PC-3 (cell line): ENCODE data around the gene TPRA1. TPM values are rescaled to one million over a fixed set of nuclear protein-coding genes. Genes with fewer than 3 reads are reported as not detected.
A peak's percentile ranks its signal among the peaks of the same experiment; 100 is the strongest.

Experiments
- ATAC-seq: fragments of 200-7000 bp; cut with Tn5 transposase; 2 replicates; pipeline ENCODE4 v1.9.1; 2020; ENCODE audit warnings: mild to moderate bottlenecking, moderate library complexity
- BruUV-seq: library from RNA; stranded (reverse); fragments of 400-500 nt; replicated peaks from 2 replicates; lab custom pipeline; 2021; lab: Mats Ljungman, UMichigan
- CTCF ChIA-PET: fragments of 300-600 bp; sonication (Branson Sonifier 250); formaldehyde crosslinking; loops from one replicate; lab custom pipeline; 2022; ENCODE audit warnings: antibody characterized with exemption; lab: Charles Lee
- POLR2A ChIA-PET: fragments of 300-600 bp; sonication (Branson Sonifier 250); formaldehyde crosslinking; loops from one replicate; lab custom pipeline; 2022; ENCODE audit warnings: antibody characterized with exemption; ENCODE audit not compliant: unreplicated experiment; lab: Charles Lee
- DNase-seq: peaks from one replicate; pipeline ENCODE4 v3.0.0-alpha.2; 2015
- H2AFZ ChIP-seq: fragments of 300-600 bp; sonication (generic); 2 replicates; pipeline ENCODE4 v1.6.0; 2016; ENCODE audit warnings: antibody characterized with exemption, low read length
- H3F3A ChIP-seq: fragments of 300-600 bp; sonication (generic); one replicate; pipeline ENCODE4 v1.6.0; 2017; ENCODE audit warnings: antibody characterized with exemption, low read length, control low read depth, mild to moderate bottlenecking; ENCODE audit not compliant: unreplicated experiment
- H3K27ac ChIP-seq: fragments of 300-600 bp; sonication (generic); 2 replicates; pipeline ENCODE4 v1.5.1; 2016; ENCODE audit warnings: mild to moderate bottlenecking, low read length
- H3K27me3 ChIP-seq: fragments of 300-600 bp; sonication (generic); 2 replicates; pipeline ENCODE4 v1.6.1; 2016; ENCODE audit warnings: low read length, mixed read lengths
- H3K36me3 ChIP-seq: fragments of 300-600 bp; sonication (generic); 2 replicates; pipeline ENCODE4 v1.6.1; 2016; ENCODE audit warnings: low read depth, mixed run types, low read length, mixed read lengths
- H3K4me1 ChIP-seq: fragments of 300-600 bp; sonication (generic); 2 replicates; pipeline ENCODE4 v1.5.1; 2016; ENCODE audit warnings: low read length; ENCODE audit not compliant: insufficient read depth
- H3K4me2 ChIP-seq: fragments of 300-600 bp; sonication (generic); 2 replicates; pipeline ENCODE4 v1.6.0; 2016; ENCODE audit warnings: low read length
- H3K4me3 ChIP-seq: fragments of 300-600 bp; sonication (generic); 2 replicates; pipeline ENCODE4 v1.5.1; 2016; ENCODE audit warnings: mild to moderate bottlenecking, low read length, mixed read lengths
- H3K79me2 ChIP-seq: fragments of 300-600 bp; sonication (generic); 2 replicates; pipeline ENCODE4 v1.6.1; 2017; ENCODE audit warnings: low read length, mixed read lengths
- H3K9ac ChIP-seq: fragments of 300-600 bp; sonication (generic); 2 replicates; pipeline ENCODE4 v1.6.0; 2016; ENCODE audit warnings: mild to moderate bottlenecking, low read length
- H3K9me2 ChIP-seq: fragments of 300-600 bp; sonication (generic); replicated peaks from 2 replicates; pipeline ENCODE4 v1.6.1; 2016; ENCODE audit warnings: mixed run types, low read length, mixed read lengths
- H3K9me3 ChIP-seq: fragments of 300-600 bp; sonication (generic); 2 replicates; pipeline ENCODE4 v1.6.1; 2016; ENCODE audit warnings: low read length, mixed read lengths
- H4K20me1 ChIP-seq: fragments of 300-600 bp; sonication (generic); 2 replicates; pipeline ENCODE4 v1.6.1; 2016; ENCODE audit warnings: low read length, mixed read lengths
- EZH2 ChIP-seq: fragments of 300-600 bp; sonication (generic); IDR thresholded peaks from one replicate; pipeline ENCODE4 v1.6.1; 2017; ENCODE audit warnings: antibody characterized with exemption, mild to moderate bottlenecking, low read length; ENCODE audit not compliant: unreplicated experiment
- EZH2phosphoT487 ChIP-seq: fragments of 300-600 bp; sonication (generic); IDR thresholded peaks from 2 replicates; pipeline ENCODE4 v1.6.1; 2018; ENCODE audit warnings: mild to moderate bottlenecking, antibody characterized with exemption, low read length, borderline replicate concordance
- intact Hi-C: fragments of 100-400 bp; cut with micrococcal nuclease; formaldehyde crosslinking; loops from 2 replicates; pipeline ENCODE4 v1.9.0; 2023
- total RNA-seq: library from RNA; depleted of rRNA; stranded (reverse); fragments of >200 nt; gene quantifications from 2 replicates; pipeline ENCODE4 v1.2.3, GENCODE V29; 2014
- TF ChIP-seq, protein P1 (sequence below): fragments of 300-600 bp; sonication (generic); conservative IDR thresholded peaks from 2 replicates; pipeline ENCODE4 v1.5.1; 2017; ENCODE audit warnings: antibody characterized with exemption, low read depth, mild to moderate bottlenecking, low read length

Gene TPRA1
- total RNA-seq, 1 experiment from 2014 or later: 25.7 TPM

DNA sequence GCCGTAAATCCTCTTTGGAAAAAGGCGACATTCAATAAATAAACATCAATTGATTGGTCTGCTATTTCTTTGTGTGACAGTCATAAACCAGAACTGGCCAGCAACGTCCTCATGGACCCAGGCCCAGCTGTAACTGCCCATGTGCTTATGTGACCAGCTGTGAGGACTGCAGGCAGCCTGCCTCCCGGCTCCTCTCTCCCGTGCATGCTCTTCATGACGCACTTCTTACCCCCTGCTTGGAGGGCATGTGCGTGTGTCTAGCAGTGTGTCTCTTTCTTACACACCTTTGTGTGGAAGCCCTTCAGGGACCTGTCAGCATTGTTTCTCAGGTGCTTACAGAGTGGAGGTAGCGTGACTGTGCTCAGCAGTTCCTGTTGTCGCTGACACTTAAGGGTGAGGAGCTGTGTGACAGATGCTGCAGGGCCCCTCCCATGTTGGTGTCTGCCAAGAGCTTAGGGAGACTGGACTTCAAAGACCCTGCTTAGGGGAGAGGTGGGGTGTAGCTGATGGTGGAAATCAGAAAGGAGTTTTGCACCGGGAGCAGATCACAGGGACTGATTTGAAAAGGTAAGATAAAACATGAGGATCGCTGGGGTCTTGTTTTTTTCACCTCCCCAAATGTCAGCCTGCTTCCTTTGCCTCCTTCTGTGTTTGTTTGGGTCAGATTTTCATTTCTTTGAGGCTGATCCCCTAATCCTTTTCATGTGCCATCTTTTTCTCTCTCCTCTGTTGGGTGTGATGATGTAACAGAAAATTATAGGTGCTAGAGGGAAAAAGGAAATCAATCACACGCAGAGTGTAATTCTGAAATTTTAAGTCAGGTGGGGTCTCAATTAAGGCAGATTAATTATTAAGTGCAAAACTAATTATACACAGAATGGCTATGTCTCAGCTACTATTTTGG lies 40.5 kb upstream of the TPRA1 start:
- TF ChIP-seq, protein P1, sequence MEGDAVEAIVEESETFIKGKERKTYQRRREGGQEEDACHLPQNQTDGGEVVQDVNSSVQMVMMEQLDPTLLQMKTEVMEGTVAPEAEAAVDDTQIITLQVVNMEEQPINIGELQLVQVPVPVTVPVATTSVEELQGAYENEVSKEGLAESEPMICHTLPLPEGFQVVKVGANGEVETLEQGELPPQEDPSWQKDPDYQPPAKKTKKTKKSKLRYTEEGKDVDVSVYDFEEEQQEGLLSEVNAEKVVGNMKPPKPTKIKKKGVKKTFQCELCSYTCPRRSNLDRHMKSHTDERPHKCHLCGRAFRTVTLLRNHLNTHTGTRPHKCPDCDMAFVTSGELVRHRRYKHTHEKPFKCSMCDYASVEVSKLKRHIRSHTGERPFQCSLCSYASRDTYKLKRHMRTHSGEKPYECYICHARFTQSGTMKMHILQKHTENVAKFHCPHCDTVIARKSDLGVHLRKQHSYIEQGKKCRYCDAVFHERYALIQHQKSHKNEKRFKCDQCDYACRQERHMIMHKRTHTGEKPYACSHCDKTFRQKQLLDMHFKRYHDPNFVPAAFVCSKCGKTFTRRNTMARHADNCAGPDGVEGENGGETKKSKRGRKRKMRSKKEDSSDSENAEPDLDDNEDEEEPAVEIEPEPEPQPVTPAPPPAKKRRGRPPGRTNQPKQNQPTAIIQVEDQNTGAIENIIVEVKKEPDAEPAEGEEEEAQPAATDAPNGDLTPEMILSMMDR: no peak
- TF ChIP-seq EZH2 (no peak), EZH2phosphoT487 (no peak)

DNA sequence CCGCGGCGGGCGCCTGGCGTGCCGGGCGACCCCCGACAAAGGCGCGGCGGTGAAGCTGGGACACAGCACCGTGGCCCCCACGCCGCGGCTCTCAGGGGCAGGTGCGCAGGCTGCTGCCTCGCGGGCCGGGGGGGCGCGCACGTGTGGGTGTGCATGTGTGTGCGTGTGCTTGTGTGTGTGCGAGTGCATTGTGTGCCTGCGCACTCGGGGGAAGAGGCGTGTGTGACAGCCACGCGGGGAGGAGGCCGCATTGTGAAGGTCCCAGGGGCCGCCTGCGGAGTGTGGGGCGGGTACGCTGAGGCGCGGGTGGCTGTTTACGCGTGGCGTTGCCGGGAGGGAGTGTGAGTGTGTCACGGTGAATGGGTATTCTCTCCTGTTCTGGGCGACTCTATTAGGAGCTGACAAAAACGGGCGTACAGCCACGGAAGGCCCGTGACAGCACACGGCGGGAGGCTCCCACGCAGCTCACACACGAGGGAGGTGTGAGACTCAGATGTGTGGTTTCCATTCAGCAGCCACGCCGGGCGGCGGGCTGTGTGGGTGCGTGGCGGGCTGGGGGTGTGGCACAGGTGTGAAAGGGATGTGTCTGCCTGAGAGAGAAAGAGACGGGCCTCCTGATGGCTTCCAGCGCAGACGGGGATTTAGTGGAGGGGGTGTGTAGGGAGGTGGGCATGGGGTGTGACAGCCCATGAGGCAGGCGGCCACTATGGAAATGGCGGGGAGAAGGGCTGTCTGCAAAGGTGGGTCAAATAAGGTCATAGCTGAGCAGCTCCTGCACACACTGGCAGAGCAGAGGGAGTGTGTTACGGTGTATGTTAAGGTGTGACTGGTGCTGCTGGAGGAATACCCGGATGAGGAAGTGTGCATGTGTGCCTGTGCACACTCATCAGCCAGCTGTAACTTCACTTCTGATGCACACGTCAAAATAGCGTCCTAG lies 39.2 kb upstream of the TPRA1 start:
- Histone ChIP-seq H3K4me1 (no peaks in the 10 kb centered on the region; the same call in 1 of the 2 replicates), H3K79me2 (0 out of 2 replicates have a peak, but pooled peaks cover 11% of the 10 kb centered on the region), H3K4me3 (peak overlapping the region; percentile 63), H3K9me2 (no peaks in the 10 kb centered on the region), H4K20me1 (no peaks in the 10 kb centered on the region), H3F3A (no peaks in the 10 kb centered on the region), H2AFZ (peak overlapping the region; percentile 54), H3K4me2 (peak overlapping the region; percentile 83), H3K27ac (no peak overlapping the region), H3K9ac (peak overlapping the region; percentile 41; the same call in 1 of the 2 replicates), H3K9me3 (no peaks in the 10 kb centered on the region), H3K27me3 (no peaks in the 10 kb centered on the region), H3K36me3 (no peaks in the 10 kb centered on the region)
- TF ChIP-seq, protein P1: no peak
- no peak for TF ChIP-seq EZH2phosphoT487
- intact Hi-C loops: no loop called here
- CTCF ChIA-PET: no interaction called here
- no TSS peak for BruUV-seq
- ATAC-seq: peak; percentile 19
- DNase-seq: no peak
- POLR2A ChIA-PET: interaction anchor here (0.6 kb wide), 1 partner anchor 346 kb away, joined by 3 read pairs; no protein-coding TSS in a partner anchor

More for the DNA sequence above, 40.5 kb upstream of the TPRA1 start:
- no peaks in the 10 kb centered on the region for H3F3A ChIP-seq
- no peak overlapping the region for H3K4me3 ChIP-seq
- ChIA-PET POLR2A (interaction anchor here (0.6 kb wide), 1 partner anchor 345 kb away, joined by 3 read pairs; no protein-coding TSS in a partner anchor), CTCF (no interaction called here)
- H2AFZ ChIP-seq: no peak overlapping the region
- intact Hi-C loops: no loop called here
- H4K20me1 ChIP-seq: no peaks in the 10 kb centered on the region
- no peak overlapping the region for H3K4me2 ChIP-seq
- no peak for DNase-seq
- no peaks in the 10 kb centered on the region for H3K27me3 ChIP-seq
- no peak for ATAC-seq
- H3K9me2 ChIP-seq: no peaks in the 10 kb centered on the region
- no peaks in the 10 kb centered on the region; the same call in 1 of the 2 replicates for H3K4me1 ChIP-seq
- no peak overlapping the region for H3K27ac ChIP-seq
- H3K9ac ChIP-seq: no peak overlapping the region
- 0 out of 2 replicates have a peak, but pooled peaks cover 11% of the 10 kb centered on the region for H3K79me2 ChIP-seq
- H3K36me3 ChIP-seq: no peaks in the 10 kb centered on the region
- no TSS peak for BruUV-seq
- H3K9me3 ChIP-seq: no peaks in the 10 kb centered on the region
